Left hindlimb (tissue), 1 donor: ENCODE results near the gene MARCHF2.
"Not testable (repeated sequence)": the region's sequence is repeated elsewhere in the genome, so short reads cannot be mapped to it uniquely, and the experiment has no call there.

ENCODE experiments used
- DNase-seq: peaks from one replicate; pipeline ENCODE4 v3.0.0-alpha.2; 2018

Gene MARCHF2

GRCh38 chr19:8387688-8388611, 25.2 kb upstream of the MARCHF2 start:
- no peak for DNase-seq

- DNase-seq, result no peak
Measured at GRCh38 chr19:8388612-8388958, 24.5 kb upstream of the MARCHF2 start.

- peak; percentile 100 for DNase-seq
Measured at GRCh38 chr19:8389891-8390616, 23.1 kb upstream of the MARCHF2 start, which contains the start of gene RAB11B. TSS of gene RAB11B (plus strand) at chr19:8390360. CDS start at chr19:8390417, 57 bp downstream.

GRCh38 chr19:8390617-8390981, 22.5 kb upstream of the MARCHF2 start:
- DNase-seq, result peak; percentile 96

GRCh38 chr19:8391198-8392016, 21.7 kb upstream of the MARCHF2 start:
- DNase-seq, result no peak

GRCh38 chr19:8392017-8392591, 21.0 kb upstream of the MARCHF2 start:
- no peak for DNase-seq

- DNase-seq, result no peak
Measured at GRCh38 chr19:8393192-8393870, 19.8 kb upstream of the MARCHF2 start.

GRCh38 chr19:8393871-8394250, 19.2 kb upstream of the MARCHF2 start:
- DNase-seq, result no peak

GRCh38 chr19:8395621-8396082, 17.5 kb upstream of the MARCHF2 start:
- DNase-seq, result no peak

GRCh38 chr19:8396185-8396562, 16.9 kb upstream of the MARCHF2 start:
- DNase-seq, result no peak

GRCh38 chr19:8396563-8397203, 16.4 kb upstream of the MARCHF2 start:
- DNase-seq, result peak; percentile 62

GRCh38 chr19:8397271-8397670, 15.8 kb upstream of the MARCHF2 start:
- DNase-seq, result no peak

- no peak for DNase-seq
Measured at GRCh38 chr19:8397746-8398310, 15.3 kb upstream of the MARCHF2 start.

- no peak for DNase-seq
Measured at GRCh38 chr19:8398311-8398771, 14.8 kb upstream of the MARCHF2 start.

- no peak for DNase-seq
Measured at GRCh38 chr19:8399681-8400188, 13.4 kb upstream of the MARCHF2 start.

- no peak for DNase-seq
Measured at GRCh38 chr19:8401981-8402411, 11.1 kb upstream of the MARCHF2 start.

- no peak for DNase-seq
Measured at GRCh38 chr19:8403098-8403819, 9.8 kb upstream of the MARCHF2 start.

- no peak for DNase-seq
Measured at GRCh38 chr19:8403820-8404109, 9.3 kb upstream of the MARCHF2 start.

GRCh38 chr19:8404391-8405151, 8.5 kb upstream of the MARCHF2 start:
- no peak for DNase-seq

GRCh38 chr19:8410718-8411117, 2.4 kb upstream of the MARCHF2 start:
- DNase-seq, result not testable (repeated sequence)
